GM12891 (cell line): ENCODE data around the gene ENAH.

Experiments used
- POLR2A ChIP-seq: IDR thresholded peaks from 2 replicates; pipeline ENCODE4 v1.6.1; 2011; ENCODE audit warnings: low read depth, low read length, control low read depth
- POLR2AphosphoS5 ChIP-seq: IDR thresholded peaks from 2 replicates; pipeline ENCODE4 v1.6.1; 2011; ENCODE audit warnings: low read depth, low read length, control low read depth
- POU2F2 ChIP-seq: IDR thresholded peaks from 2 replicates; pipeline ENCODE4 v1.6.1; 2011; ENCODE audit warnings: low read depth, mild to moderate bottlenecking, control low read depth, low read length, moderate library complexity
- SPI1 ChIP-seq: IDR thresholded peaks from 2 replicates; pipeline ENCODE4 v1.6.1; 2011; ENCODE audit warnings: low read depth, low read length, control low read depth
- TAF1 ChIP-seq: IDR thresholded peaks from 2 replicates; pipeline ENCODE4 v1.6.1; 2011; ENCODE audit warnings: low read depth, low read length, control low read depth

- TF ChIP-seq POLR2AphosphoS5 (no peak), POLR2A (no peak), TAF1 (no peak), SPI1 (no peak), POU2F2 (no peak)
Observed at GRCh38 chr1:225485226-225485625, 167.7 kb downstream of the ENAH start.
